Stimulated activated CD8-positive, alpha-beta memory T cell treated with anti-CD3 and anti-CD28 coated beads, Interleukin-4, amount 100 ng/mL, for 48 hours (primary cell): ENCODE data around the gene BMP4.

ENCODE experiments used
- DNase-seq: peaks from one replicate; pipeline ENCODE4 v3.0.0-alpha.2; 2020

Gene BMP4

DNA sequence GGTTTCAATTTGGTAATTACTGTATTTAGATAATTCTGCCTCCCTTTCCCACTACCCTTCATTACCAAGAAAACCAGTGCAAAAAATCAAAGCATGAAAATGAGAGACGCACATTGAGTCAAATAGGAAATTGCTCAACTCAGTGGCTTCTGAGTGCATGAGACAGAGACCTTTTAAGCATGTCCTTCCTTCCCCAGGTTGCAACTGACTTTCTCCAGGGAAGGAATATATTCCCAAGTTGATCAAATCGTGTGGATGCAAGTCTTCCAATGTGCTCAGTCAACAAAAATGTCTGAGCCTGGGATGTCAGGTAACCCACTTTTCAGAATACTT, 12.9 kb downstream of the BMP4 start:
- no peak for DNase-seq

- DNase-seq, result no peak
These were observed 13.5 kb downstream of the BMP4 start for GRCh38 chr14:53942970-53943750.

DNA sequence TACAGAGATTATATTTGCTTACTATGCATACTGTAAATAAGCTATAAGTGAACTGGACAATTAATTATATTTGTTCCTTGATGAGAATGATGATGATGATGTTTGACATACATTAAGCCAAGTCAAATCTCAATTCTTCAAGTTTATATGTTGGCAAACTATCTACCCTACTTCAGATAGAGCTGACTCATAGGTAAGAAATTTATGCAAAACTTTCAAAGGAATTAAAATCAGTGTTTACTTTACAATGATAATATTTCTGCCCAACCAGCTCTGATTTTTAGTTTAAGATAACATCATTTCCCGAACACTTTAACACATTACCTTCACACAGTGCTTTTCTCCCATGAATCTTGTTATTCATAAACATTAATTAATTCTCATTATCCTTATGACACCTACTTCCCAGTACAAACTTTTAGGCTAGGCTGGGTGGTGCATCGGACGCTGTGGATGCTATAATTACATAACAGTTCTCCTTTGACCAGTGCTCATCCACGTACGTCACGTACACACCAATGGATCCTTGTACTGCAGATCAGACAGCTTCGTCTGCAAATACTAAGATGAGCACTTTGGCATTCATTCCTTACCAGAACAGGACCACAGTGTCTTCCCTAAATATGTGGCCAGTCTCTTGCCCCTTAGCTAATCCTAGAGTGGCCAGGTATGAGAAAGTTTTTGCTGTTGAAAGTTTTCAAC, 18.3 kb downstream of the BMP4 start:
- no peak for DNase-seq

GRCh38 chr14:53934778-53935414, 21.7 kb downstream of the BMP4 start:
- DNase-seq, result no peak

GRCh38 chr14:53932966-53933365, 23.7 kb downstream of the BMP4 start:
- no peak for DNase-seq

GRCh38 chr14:53929871-53930715, 26.5 kb downstream of the BMP4 start:
- DNase-seq, result peak; percentile 52

GRCh38 chr14:53927171-53927570, 29.5 kb downstream of the BMP4 start:
- DNase-seq, result no peak

DNA sequence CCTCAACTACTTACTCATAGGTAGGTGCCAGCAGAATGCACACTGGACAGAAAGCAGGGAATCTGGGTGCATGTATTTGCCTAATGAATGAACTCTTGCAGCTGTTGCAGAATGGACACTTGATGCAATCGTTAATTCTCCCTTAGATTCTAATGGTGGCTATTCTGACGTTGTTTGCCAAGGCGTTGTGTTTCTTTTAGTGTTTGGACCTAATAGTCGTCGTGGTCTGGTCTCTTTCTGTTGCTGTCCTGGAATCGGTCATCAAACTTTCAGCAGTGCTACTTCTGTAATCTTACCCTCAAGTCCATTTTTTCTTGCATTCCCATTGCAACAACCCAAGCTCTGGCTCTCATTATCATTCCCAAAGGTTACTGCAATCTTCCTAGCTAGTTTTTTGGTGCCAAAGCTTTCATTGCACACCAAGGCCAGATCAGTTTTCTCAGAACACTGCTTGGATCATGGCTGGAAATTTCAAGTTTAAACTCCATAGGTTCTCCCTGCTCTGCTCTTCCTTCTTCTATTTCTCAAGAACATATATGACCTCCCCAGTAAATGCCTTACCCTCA, 31.3 kb downstream of the BMP4 start:
- no peak for DNase-seq

DNA sequence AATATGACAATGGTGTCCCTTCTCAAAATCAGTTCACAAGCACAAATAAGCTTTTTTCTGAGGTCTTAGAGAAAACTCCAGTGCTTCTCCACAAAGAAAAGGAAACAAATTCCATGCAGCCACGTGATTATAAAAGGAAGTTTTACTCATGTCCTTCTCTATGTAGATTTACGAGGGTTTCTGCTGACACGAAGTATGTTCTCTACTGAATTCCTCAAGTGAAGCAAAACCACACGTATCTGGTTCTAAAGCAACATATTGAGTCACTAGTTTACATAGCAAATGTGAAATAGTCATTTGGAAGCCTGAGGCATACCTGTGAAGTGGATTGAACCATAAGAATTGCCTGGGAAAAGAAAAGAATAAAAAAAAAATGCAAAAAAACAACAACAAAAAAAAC, 31.9 kb downstream of the BMP4 start:
- no peak for DNase-seq

DNA sequence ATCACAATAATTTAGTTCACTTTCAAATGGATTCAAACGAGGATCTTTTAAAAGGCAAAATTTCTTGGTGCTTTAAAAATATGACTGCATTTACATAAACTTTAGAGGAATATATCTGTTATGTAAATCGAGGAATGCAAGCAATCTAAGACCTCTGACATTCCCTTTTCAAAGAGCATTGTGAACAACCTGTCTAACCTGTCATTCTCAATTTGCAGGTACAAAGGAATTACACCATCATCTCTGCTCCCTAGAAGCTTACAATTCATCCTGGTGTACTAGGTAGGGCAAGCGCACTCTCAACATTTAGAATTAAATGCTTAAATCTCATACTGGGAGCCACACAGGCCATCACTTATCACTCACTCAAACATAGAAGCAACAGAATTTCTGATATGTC, 35.6 kb downstream of the BMP4 start:
- no peak for DNase-seq

GRCh38 chr14:53916239-53916638, 40.4 kb downstream of the BMP4 start:
- no peak for DNase-seq

- no peak for DNase-seq
These were observed 41.1 kb downstream of the BMP4 start for GRCh38 chr14:53915364-53916014.

- DNase-seq, result no peak
These were observed 44.6 kb downstream of the BMP4 start for GRCh38 chr14:53912021-53912420.

GRCh38 chr14:53908416-53908815, 48.2 kb downstream of the BMP4 start:
- no peak for DNase-seq

DNA sequence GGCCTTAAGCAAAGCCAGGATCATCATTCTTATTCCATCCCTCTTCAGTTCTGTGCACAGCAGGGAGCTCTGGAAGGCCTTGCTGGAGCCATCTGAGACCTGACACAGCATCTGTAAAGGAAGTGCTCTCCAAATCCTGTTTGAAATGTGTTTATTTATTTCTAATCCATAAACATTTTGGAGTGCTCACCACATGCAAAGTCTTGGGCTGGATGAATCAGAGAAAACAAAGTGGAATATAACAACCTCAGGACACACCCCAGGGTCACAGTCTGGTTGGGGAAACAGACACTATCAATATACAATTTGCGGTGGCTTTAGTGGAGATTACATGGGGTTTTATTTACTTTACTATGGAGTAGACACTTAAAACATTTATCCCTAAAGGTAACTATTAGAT, 54.3 kb downstream of the BMP4 start:
- DNase-seq, result no peak

DNA sequence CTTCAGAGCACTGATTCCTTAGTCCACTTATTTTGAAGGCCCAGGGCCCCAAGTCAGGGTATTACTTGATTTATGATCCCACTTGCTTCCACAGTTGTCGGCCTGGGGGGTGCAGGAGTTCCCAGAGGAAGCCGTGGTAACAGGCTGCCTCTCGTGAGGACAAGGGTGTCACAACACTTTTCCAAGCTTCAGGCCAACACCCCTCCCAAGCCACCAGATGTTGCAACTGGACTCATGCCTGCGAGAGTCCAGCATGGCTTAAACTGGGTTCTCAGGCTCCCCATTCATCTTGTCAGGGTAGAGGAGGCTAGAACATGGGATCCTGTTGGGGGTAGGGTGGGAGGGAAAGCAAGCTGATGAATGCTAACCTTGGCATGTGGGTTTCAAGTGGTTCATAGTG, 56.1 kb downstream of the BMP4 start:
- DNase-seq, result no peak
